GM18498 (cell line): ENCODE data around the gene TMA7.
"Not testable (repeated sequence)": the region's sequence is repeated elsewhere in the genome, so short reads cannot be mapped to it uniquely, and the experiment has no call there.

ENCODE experiments used
- ATAC-seq: cut with Tn5 transposase; IDR thresholded peaks from one replicate; pipeline ENCODE4 v1.9.1; 2021; ENCODE audit warnings: mild to moderate bottlenecking, moderate library complexity; ENCODE audit not compliant: unreplicated experiment

The TMA7 gene

DNA sequence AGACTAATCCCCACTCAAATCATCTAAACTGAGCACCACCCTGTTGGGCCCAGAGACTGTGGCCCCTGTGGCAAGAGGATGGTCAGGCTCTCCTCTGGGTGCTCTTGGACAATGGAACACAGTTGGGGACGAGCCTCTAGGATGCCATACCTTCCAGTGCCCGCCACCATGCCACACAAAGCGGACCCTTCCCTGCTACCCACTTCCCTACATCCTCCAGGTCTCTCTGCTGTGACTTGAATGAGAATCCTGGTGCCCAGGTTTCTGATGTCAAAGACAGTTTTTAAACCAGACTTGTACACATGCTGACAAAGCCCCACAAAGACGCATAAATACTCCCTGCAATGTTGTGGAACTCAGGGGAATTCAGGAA, 4.8 kb upstream of the TMA7 start:
- ATAC-seq = no peak

DNA sequence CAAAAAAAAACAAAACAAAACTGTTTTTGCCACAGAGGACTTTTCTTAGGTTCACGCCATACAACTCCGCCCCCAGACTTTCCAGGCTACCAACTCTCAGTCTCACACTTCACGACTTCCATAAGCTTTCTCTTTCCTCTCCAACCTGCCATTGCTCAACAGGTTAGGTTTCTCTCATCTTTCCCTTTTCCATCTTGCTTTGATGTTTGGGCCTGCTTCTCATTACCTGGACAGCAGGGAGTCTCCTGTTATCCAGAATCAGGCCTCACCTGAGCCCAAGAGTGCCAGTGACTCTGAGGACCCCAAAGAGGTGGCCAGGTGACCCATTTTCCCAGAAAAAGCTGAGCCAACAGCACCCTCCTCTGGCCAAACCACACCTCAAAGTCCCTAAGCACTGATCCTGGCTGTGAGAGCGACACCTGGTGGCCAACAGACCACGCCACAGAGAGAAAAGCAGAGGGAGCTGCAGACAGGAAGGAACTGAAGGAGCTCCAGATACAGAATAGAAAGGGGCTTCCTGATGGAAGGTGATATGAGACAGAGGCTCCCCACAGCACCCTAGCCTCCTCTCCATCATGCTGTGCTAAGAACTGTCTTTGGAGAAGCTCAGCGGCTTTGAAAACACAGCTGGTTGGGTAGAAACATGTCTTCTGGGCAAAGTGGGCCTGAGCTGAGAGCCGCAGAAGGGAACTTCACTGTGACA, 4.1 kb upstream of the TMA7 start:
- ATAC-seq = no peak

DNA sequence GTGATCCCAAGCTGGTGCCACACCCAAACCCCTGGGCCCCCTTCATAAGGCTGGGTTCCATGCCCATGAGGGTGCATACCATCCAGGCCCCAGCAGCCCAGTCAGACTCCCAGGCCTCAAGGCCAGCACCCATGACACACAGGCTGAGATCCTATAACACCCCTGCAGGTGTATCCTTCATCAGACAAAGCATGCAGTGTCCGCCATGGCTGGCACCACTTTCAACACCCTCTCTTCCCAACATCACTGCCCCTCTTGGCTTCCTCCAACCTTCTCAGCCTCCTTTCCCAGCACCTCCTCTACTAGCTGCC, 3.6 kb upstream of the TMA7 start:
- ATAC-seq = no peak

DNA sequence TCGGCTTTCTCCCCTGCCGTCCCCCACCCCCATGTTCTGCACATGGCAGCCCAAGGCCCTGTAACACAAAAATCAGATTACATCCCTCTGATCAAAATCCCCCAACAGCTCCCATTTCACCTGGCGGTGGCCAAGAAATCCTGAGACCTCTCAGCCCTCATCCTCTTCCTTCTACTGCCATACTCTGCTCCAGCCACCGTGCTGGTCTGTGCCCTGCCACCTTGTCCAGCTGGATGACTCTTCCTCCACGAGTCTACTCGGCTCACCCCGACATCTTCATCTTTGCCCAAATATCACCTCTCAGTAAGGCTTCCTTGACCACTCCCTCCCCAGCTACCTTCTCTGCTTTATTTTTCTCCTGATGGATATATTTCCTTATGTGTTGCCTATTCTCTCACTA, 3.2 kb upstream of the TMA7 start:
- ATAC-seq = no peak

DNA sequence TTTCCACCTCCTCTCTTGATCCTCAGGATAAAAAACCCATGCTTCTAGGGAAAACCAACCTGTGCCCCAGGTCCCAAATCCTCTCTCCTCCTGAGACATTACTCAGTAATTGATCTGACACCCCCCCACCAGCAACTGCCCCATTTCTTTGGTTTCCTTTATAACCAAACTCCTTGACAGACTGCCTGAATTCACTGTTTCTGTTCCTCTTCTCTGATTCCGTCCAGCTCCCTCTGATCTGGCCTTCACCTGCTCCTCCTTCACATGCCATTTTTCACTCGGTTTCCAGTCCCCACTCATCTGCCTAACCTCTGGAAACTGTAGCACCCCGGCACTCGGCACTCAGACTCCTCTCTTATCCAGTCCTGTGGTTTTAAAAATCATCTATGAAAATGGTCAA, 2.2 kb upstream of the TMA7 start:
- ATAC-seq = no peak

DNA sequence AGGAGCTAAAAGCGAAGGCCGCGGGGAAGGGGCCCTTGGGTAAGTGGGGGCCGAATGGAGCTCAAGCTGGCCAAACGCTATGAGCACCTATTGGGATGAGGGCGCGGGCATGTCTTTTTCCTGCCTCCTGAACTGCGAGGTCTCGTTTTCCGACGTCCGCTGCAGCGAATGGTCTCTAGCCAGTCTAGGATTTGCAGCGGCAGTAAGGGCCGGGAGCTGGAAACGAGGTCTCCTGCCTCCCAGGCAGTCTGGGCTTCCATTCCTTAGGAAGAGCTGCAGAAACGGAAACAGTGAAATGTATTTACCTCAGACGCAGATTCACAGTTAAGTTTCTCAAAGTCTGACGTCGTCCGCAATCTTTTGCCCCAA, 517 bp downstream of the TMA7 start:
- peak; percentile 2 for ATAC-seq

DNA sequence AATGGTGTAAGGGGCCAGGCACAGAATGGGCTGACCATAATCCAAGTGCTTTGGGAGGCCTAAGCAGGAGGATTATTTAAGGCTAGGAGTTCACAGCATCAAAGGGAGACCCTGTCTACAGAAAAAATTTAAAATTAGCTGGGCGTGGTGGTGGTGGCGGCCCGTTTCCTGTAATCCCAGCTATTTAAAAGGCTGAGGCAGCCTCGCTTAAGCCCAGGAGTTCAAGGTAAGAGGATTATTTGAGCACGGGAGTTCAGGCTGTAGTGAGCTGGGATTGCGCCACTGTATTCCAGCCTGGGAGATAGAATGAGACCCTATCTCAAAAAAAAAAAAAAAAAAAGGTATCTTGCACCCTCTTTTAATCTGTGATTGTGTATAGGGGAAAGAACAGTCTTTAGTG, 1.9 kb downstream of the TMA7 start:
- no peak for ATAC-seq

DNA sequence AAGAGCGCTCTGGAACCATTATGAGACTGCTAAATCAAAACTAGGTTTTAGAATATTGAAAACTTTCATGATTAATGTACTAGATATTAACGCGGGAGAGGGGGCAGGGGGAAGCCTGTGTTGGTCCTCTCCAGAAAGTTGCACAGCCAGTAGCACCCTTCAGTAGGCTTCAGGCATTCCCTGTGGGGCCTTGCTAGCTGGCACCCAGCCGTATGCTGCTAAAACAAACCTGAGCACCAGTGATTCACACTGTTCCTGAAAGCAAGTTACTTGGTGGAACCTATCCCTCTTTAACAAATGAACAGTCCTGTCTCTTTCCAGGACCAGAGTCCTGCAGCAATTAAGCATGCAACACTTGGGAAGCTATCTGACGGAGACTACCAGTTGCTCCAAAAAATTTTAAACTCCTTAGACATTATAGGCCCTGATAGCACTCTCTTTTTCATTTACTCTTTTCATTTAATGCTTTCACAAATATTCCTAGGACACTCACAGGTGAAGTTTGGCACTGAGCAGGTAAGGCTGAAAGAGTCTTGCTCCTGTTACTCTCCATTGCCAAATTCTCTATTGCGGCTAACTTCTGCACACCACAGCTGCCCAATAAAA, 5.3 kb downstream of the TMA7 start:
- no peak for ATAC-seq

DNA sequence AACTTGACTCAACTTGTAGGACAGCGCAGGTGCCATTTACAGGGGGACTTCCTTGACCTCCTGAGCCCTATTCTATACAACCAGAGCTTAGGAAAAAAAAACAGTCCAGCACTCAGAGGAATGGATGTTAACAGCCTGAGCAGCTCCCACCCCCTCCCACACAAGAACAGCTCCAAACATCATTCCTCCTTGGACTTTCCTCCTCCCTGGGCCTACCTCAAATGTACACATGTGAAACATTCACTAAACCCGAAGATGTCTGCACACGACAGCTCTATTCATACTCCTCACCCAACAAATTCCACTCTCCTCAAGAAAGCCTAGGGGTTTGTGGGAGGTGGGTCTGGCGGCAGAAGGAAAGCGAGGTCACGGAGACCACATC, 6.0 kb downstream of the TMA7 start:
- no peak for ATAC-seq

DNA sequence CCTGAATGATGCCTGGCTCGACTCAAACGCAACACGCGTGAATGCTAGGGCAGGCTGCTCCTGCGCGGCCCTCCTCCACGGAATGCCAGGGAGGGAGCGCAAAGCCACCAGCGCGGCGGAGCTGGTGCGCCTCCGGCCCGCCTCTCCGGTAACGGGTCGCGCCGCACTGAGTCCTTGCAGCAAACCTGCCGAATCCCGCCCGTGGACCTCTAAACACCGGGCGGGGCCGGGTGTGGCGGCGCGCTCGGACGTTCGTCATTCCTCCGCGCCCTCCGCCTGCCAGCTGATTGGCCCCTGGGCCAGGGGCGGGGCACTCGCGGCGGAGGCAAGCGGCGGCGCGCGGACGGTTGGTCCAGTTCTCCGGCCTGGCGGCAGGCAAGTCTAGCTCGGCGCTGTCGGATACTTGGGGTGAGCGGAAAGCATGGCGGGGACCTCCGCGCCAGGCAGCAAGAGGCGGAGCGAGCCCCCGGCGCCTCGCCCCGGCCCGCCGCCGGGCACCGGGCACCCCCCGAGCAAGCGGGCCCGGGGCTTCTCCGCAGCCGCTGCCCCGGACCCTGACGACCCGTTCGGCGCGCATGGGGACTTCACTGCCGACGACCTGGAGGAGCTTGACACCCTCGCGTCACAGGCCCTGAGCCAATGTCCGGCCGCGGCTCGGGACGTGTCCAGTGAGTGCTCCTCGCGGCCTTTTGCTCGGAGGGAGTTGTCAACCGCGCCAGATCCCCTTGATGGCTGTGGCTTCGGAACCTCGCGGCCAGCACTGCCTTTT, 6.6 kb downstream of the TMA7 start, which contains the start of gene ATRIP:
Gene ATRIP, plus strand, starts transcription at position 313 of the 769 bp plus-strand sequence. Its CDS starts 109 bp downstream, at position 422.
- peak; percentile 87 for ATAC-seq

DNA sequence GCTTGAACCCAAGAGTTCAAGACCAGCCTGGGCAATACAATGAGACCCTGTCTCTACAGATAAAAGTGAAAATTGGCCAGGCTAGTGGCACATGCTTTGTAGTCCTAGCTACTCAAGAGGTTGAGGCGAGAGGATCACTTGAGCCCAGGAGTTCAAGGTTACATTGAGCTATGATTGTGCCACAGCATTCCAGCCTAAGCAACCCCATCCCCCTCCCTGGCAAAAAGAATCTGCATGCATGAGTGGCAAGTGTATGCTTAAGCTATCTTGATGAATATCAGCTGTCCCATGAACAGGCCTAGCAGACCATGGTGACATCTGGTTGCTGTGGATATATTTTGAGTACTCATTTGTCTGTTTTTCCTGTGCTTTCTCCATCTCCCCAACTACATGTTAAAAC, 11.2 kb downstream of the TMA7 start:
- ATAC-seq = no peak

DNA sequence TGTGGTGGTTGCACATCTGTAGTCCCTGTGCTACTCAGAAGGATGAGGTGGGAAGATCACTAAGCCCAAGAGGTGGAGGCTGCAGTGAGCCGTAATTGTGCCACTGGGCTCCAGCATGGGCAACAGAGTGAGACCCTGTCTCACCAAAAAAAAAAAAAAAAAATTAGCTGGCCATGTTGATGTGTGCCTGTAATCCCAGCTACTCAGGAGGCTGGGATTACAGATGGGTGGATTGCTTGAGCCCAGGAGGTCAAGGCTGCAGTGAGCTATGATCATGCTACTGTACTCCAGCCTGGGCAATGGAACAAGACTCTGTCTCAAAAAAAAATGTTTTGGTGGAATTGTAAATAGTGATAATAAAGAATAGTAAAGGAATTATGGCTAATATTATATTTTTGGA, 16.4 kb downstream of the TMA7 start:
- no peak for ATAC-seq

DNA sequence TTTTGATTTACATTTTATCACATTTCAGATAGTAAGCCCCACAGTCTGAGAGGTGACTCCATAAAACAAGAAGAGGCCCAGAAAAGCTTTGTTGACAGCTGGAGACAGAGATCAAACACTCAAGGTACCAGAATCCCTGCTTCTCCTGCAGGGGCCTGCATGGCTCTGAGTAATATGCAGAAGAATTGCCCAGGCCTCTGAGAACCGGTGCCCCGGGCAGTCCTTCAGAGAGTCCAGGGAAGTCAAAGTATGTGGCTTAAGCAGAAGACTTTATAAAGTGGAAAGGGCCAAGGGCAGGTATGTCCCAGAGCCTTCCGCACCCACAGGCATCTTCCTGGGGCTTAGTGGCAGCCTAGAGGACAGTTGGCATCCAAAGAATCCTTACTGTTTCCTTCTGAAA, 19.3 kb downstream of the TMA7 start:
- ATAC-seq = no peak

DNA sequence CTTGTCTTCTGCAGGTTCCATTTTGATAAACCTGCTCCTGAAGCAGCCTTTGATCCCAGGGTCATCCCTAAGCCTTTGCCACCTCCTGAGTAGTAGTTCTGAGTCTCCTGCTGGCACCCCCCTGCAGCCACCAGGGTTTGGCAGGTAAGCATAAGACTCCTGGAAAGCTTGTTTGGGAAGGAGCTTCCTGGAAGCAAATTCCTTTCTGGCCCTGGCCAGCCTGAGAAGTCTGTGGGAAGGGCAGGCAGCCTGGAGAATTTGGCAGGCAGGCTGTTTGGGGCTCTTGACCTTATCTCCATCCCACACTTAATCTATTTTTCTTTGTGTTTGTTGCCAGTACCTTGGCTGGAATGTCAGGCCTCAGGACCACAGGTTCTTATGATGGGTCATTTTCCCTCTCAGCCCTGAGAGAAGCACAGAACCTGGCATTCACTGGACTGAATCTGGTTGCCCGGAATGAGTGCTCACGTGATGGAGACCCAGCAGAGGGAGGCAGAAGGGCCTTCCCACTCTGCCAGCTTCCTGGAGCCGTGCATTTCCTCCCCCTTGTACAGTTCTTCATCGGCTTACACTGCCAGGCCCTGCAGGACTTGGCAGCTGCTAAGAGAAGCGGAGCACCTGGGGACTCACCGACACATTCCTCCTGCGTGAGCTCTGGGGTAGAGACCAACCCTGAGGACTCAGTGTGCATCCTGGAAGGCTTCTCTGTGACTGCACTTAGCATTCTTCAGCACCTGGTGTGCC, 19.9 kb downstream of the TMA7 start:
- ATAC-seq = no peak

DNA sequence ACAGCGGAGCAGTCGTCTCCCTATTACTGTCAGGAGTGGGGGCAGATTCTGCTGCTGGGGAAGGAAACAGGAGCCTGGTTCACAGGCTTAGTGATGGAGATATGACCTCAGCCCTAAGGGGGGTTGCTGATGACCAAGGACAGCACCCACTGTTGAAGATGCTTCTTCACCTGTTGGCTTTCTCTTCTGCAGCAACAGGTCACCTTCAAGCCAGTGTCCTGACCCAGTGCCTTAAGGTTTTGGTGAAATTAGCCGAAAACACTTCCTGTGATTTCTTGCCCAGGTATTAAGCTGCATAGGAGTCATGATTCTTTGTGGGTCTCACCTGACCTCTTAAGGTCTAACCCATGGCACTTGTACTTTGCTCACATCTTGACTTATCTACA, 20.5 kb downstream of the TMA7 start:
- ATAC-seq = no peak

DNA sequence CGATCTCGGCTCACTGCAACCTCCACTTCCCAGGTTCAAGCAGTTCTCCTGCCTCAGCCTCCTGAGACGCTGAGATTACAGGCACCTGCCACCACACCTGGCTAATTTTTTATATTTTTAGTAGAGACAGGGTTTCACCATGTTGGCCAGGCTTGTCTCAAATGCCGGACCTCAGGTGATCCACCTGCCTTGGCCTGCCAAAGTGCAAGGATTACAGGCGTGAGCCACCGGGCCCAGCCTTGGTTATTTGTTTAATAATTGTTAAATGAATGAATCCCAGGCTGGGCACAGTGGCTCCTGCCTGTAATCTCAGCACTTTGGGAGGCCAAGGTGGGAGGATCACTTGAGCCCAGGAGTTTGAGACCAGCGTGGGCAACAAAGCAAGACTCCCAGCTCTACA, 21.7 kb downstream of the TMA7 start:
- ATAC-seq = not testable (repeated sequence)

DNA sequence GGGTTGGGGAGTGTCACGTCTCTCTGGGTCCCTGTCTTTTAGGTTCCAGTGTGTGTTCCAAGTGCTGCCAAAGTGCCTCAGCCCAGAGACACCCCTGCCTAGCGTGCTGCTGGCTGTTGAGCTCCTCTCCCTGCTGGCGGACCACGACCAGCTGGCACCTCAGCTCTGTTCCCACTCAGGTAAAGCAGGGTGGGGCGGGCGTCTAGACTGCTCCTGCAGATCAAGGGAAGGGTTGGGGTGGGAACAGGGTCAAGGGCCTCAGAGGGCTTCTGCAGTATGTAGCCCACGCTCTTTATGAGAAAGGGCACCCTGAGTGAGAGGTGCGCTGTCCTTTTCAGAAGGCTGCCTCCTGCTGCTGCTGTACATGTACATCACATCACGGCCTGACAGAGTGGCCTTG, 23.6 kb downstream of the TMA7 start:
- no peak for ATAC-seq

DNA sequence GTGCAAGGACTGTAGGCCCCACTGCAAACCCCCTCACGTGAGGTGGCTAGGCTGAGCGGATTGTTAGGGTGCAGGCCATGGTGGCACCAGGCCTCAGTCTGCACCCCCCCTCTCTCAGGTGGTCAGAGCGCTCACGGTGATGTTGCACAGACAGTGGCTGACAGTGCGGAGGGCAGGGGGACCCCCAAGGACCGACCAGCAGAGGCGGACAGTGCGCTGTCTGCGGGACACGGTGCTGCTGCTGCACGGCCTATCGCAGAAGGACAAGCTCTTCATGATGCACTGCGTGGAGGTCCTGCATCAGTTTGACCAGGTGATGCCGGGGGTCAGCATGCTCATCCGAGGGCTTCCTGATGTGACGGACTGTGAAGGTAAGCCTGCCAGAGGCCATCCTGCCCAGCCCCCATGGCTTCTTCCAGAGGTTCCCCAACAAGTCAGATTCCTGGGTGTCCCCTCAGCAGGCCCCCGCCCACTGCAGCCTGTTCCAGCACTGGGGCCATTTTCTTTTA, 24.7 kb downstream of the TMA7 start:
- no peak for ATAC-seq

DNA sequence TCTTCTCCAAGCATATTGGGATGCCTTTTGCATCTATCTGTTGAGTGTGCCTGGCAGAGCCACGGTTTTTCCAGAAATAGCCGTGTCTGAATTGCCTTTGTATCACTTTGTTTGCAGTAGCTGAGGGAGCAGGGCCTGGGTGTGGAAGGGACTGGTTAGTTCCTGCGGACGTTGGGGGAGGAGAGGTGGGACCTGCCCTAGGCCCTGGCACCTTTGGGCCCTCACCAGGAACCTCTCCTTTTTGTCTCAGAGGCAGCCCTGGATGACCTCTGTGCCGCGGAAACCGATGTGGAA, 25.1 kb downstream of the TMA7 start:
- no peak for ATAC-seq

DNA sequence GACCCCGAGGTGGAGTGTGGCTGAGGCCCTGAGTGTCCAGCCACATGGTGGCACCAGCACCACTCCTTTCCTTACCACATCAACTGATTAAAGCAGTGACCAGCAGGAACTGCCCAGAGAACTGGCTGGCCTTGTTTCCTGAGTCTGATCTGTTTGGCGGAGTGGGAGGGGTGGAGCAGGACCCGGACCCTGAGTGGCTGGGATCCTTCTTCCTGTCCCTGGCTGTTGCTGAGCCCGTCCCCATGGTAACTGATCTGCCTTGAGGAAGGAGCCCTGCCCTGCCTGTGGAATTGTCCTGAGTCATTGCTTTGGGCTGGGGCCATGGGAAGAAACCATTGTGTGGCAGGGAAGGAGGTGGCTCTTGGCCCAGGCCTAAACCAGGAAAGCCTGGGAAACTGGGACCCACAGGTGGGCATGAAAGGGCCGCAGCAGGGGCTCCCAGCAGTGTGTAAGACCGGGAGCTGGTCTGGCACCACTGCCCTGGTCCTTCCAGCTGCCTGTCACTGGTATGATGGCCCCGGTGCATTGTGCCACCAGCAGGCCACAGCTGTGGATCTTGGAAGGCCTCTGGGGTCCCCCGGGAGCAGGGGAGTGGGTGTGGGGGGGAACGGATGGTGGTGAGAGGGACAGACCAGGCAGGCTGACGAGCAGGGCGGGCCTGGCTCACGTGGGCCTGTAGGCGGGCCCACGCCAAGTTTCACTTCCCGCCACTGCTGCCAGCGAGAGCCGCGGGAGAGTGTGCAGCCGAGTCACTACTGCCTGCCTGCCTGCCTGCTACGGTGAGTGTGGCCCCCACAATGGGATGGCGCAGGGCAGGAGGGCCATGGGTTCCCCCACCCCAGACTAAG, 25.7 kb downstream of the TMA7 start:
- ATAC-seq = peak; percentile 86
